ENCODE results near the gene PRXL2A.

- TF ChIP-seq MAX (IDR thresholded peaks at IDR 0.05; ENCODE audit: low read depth), result no peak
- TF ChIP-seq RXRA (IDR thresholded peaks at IDR 0.05; ENCODE audit: borderline replicate concordance, low read depth), result no peak
- no peak for TF ChIP-seq RCOR1 (IDR thresholded peaks at IDR 0.05; ENCODE audit: low read length)
- TF ChIP-seq REST (IDR thresholded peaks at IDR 0.05; ENCODE audit: low read depth, low read length), result no peak
- TF ChIP-seq PBX3 (IDR thresholded peaks at IDR 0.05), result no peak
- no peak for TF ChIP-seq CTCF (IDR thresholded peaks at IDR 0.05)
- no peak for TF ChIP-seq POLR2AphosphoS5 (IDR thresholded peaks at IDR 0.05; ENCODE audit: low read depth, low read length)
- no peak for TF ChIP-seq NFIC (IDR thresholded peaks at IDR 0.05; ENCODE audit: borderline replicate concordance)
- TF ChIP-seq TAF1 (IDR thresholded peaks at IDR 0.05; ENCODE audit: borderline replicate concordance, low read depth, low read length), result no peak
- TF ChIP-seq MEF2A (IDR thresholded peaks at IDR 0.05; ENCODE audit: borderline replicate concordance, low read depth), result no peak
- no peak for TF ChIP-seq FOXM1 (IDR thresholded peaks at IDR 0.05; ENCODE audit: low read depth)
These were observed 43.7 kb downstream of the PRXL2A start for GRCh38 chr10:80452069-80452468.

Data from SK-N-SH (cell line).